ENCODE data around the gene PARVG. TPM values are rescaled to one million over a fixed set of nuclear protein-coding genes. Genes with fewer than 3 reads are reported as not detected.

PARVG gene
- total and polyA plus RNA-seq, 12 donors, result 0.90 to 16.2 (median 2.1) TPM

GRCh38 chr22:44162960-44163359, 17.8 kb upstream of the PARVG start:
- WGBS, 2 donors, result 97% methylated on average over 13 of the region's 13 CpGs
- intact Hi-C loops (cut with DNase I), result no loop called here
- Histone ChIP-seq H3K27ac (no peak overlapping the region), H3K36me3 (peaks cover 0 to 79% (median 2%) of the 10 kb centered on the region in 9 donors), H3K9me3 (no peaks in the 10 kb centered on the region), H3K4me1 (peaks cover 0 to 7% (median 0%) of the 10 kb centered on the region in 9 donors), H3K27me3 (no peaks in the 10 kb centered on the region), H3K4me3 (no peak overlapping the region)
- no peak for TF ChIP-seq CTCF (IDR thresholded peaks at IDR 0.05)
- DNase-seq (no peak), ATAC-seq (no peak)

GRCh38 chr22:44163536-44163935, 17.2 kb upstream of the PARVG start:
- Histone ChIP-seq H3K9me3 (no peaks in the 10 kb centered on the region), H3K4me1 (peaks cover 0 to 7% (median 0%) of the 10 kb centered on the region in 9 donors), H3K36me3 (peaks cover 0 to 76% (median 0%) of the 10 kb centered on the region in 9 donors), H3K27me3 (no peaks in the 10 kb centered on the region), H3K4me3 (no peak overlapping the region), H3K27ac (no peak overlapping the region)
- DNase-seq (no peak), ATAC-seq (no peak)
- intact Hi-C loops (cut with DNase I), result no loop called here
- no peak for TF ChIP-seq CTCF (IDR thresholded peaks at IDR 0.05)
- 91 to 92% methylated on average over 18 of the region's 18 CpGs for WGBS, 2 donors

GRCh38 chr22:44164031-44164430, 16.7 kb upstream of the PARVG start:
- ATAC-seq, result no peak
- 77 to 88% methylated on average over 11 of the region's 11 CpGs for WGBS, 2 donors
- H3K4me1 ChIP-seq, result peaks cover 0 to 7% (median 0%) of the 10 kb centered on the region in 9 donors

GRCh38 chr22:44165286-44165874, 15.3 kb upstream of the PARVG start:
- intact Hi-C loops (cut with DNase I), result no loop called here
- Histone ChIP-seq H3K4me1 (peaks cover 0 to 4% (median 0%) of the 10 kb centered on the region in 9 donors), H3K27me3 (no peaks in the 10 kb centered on the region), H3K27ac (no peak overlapping the region), H3K4me3 (no peak overlapping the region), H3K9me3 (no peaks in the 10 kb centered on the region), H3K36me3 (peaks cover 0 to 73% (median 0%) of the 10 kb centered on the region in 9 donors)
- DNase-seq, result no peak
- no peak for ATAC-seq
- 93 to 96% methylated on average over 15 of the region's 15 CpGs for WGBS, 2 donors
- no peak for TF ChIP-seq CTCF (IDR thresholded peaks at IDR 0.05)

More at GRCh38 chr22:44164031-44164430, 16.7 kb upstream of the PARVG start:
- no peak overlapping the region for H3K4me3 ChIP-seq
- peaks cover 0 to 76% (median 0%) of the 10 kb centered on the region in 9 donors for H3K36me3 ChIP-seq
- no peaks in the 10 kb centered on the region for H3K9me3 ChIP-seq
- intact Hi-C loops (cut with DNase I), result no loop called here
- H3K27ac ChIP-seq, result no peak overlapping the region
- no peak for TF ChIP-seq CTCF (IDR thresholded peaks at IDR 0.05)
- DNase-seq, result no peak
- H3K27me3 ChIP-seq, result no peaks in the 10 kb centered on the region

Measured in heart right ventricle (tissue), 16 donors.